HepG2 (cell line): ENCODE measurements around the gene IRF2BPL. TPM values are rescaled to one million over a fixed set of nuclear protein-coding genes. Genes with fewer than 3 reads are reported as not detected.

Experiments
- ATAC-seq: fragments of 200-7000 bp; cut with Tn5 transposase; 3 replicates; pipeline ENCODE4 v1.9.1; 2020; ENCODE audit warnings: mild to moderate bottlenecking, moderate library complexity
- BruUV-seq: library from RNA; stranded (reverse); fragments of 400-500 nt; replicated peaks from 2 replicates; lab custom pipeline; 2021; lab: Mats Ljungman, UMichigan
- CTCF ChIA-PET: fragments of 300-600 bp; formaldehyde crosslinking; extraction: SDS; loops from one replicate; lab custom pipeline; 2021; ENCODE audit warnings: low total read pairs, inconsistent platforms, low intra/inter-chr PET ratio; lab: Yijun Ruan, JAX
- POLR2A ChIA-PET: fragments of 350-600 bp; sonication (Branson Sonifier 250); formaldehyde crosslinking; loops from one replicate; lab custom pipeline; 2020; ENCODE audit warnings: antibody characterized with exemption, inconsistent platforms; lab: Yijun Ruan, JAX
- DNase-seq: peaks from one replicate; pipeline ENCODE4 v3.0.0-alpha.2; 2015; ENCODE audit warnings: low spot score
- FAIRE-seq: peaks from 3 replicates; lab custom pipeline; 2011; peaks lifted over from hg19 to GRCh38; lab: Jason Lieb, UNC
- H2AFZ ChIP-seq: one replicate; pipeline ENCODE4 v1.6.1; 2011; ENCODE audit warnings: low read length, inconsistent platforms
- H3K27ac ChIP-seq: fragments of 300-600 bp; 3 replicates; pipeline ENCODE4 v1.8.0; 2011; ENCODE audit warnings: mixed run types, mild to moderate bottlenecking, mixed read lengths, low read length, inconsistent platforms; ENCODE audit not compliant: insufficient read depth; ENCODE audit errors: extremely low read length
- H3K27me3 ChIP-seq, 2 experiments: fragments of 200-600 bp in 1 of 2; 2 replicates in 1 of 2; 3 replicates in 1 of 2; pipeline versions ENCODE4 v1.6.0 to v1.8.0; 2011; ENCODE audit warnings: low read length in 2 of 2, mild to moderate bottlenecking in 2 of 2, moderate library complexity in 2 of 2, inconsistent platforms in 1 of 2; ENCODE audit not compliant: insufficient read depth in 2 of 2, control insufficient read depth in 1 of 2
- H3K36me3 ChIP-seq, 2 experiments: fragments of 200-600 bp in 1 of 2; replicated peaks in 1 of 2; 2 replicates in 1 of 2; 3 replicates in 1 of 2; pipeline versions ENCODE4 v1.5.1 to v1.8.0; 2011; ENCODE audit warnings: low read length in 2 of 2, inconsistent platforms in 1 of 2; ENCODE audit not compliant: insufficient read depth in 2 of 2, control insufficient read depth in 1 of 2
- H3K4me1 ChIP-seq: 2 replicates; pipeline ENCODE4 v1.5.1; 2012; ENCODE audit warnings: low read length, inconsistent platforms; ENCODE audit not compliant: insufficient read depth
- H3K4me2 ChIP-seq: 2 replicates; pipeline ENCODE4 v1.6.0; 2011; ENCODE audit warnings: low read depth, low read length, inconsistent platforms
- H3K4me3 ChIP-seq, 3 experiments: fragments of 200-600 bp in 1 of 3; sonication (generic), shearing (Covaris generic) in 1 of 3; replicated peaks in 1 of 3; 2 replicates each; pipeline ENCODE4 v1.5.1; 2011 to 2016; ENCODE audit warnings: low read length in 3 of 3, inconsistent platforms in 2 of 3, low read depth in 2 of 3, mild to moderate bottlenecking in 2 of 3, control low read depth in 1 of 3, mixed read lengths in 1 of 3; ENCODE audit not compliant: insufficient read depth in 1 of 3
- H3K79me2 ChIP-seq: one replicate; pipeline ENCODE4 v1.6.1; 2011; ENCODE audit warnings: low read length, inconsistent platforms; ENCODE audit not compliant: insufficient read depth
- H3K9ac ChIP-seq: 2 replicates; pipeline ENCODE4 v1.6.0; 2011; ENCODE audit warnings: mild to moderate bottlenecking, low read depth, low read length, inconsistent platforms; ENCODE audit not compliant: insufficient read depth
- H3K9me3 ChIP-seq: 2 replicates; pipeline ENCODE4 v1.5.1; 2012; ENCODE audit warnings: mild to moderate bottlenecking, low read length
- H4K20me1 ChIP-seq: 2 replicates; pipeline ENCODE4 v1.6.0; 2011; ENCODE audit warnings: inconsistent platforms, mild to moderate bottlenecking, low read length, moderate library complexity; ENCODE audit not compliant: insufficient read depth
- FOXA3 ChIP-seq: IDR thresholded peaks from 2 replicates; pipeline ENCODE4 v1.6.1; 2016; ENCODE audit warnings: missing genetic modification reagents, missing compliant biosample characterization
- HOXD1 ChIP-seq: sonication (generic); formaldehyde crosslinking; IDR thresholded peaks from 2 replicates; pipeline ENCODE4 v1.5.0; 2020; ENCODE audit warnings: missing genetic modification reagents
- MATR3 ChIP-seq: sonication (generic); formaldehyde crosslinking; IDR thresholded peaks from 2 replicates; pipeline ENCODE4 v1.4.0; 2020; ENCODE audit warnings: missing genetic modification reagents
- MXD4 ChIP-seq: IDR thresholded peaks from 2 replicates; pipeline ENCODE4 v1.6.1; 2016; ENCODE audit warnings: mild to moderate bottlenecking, missing biosample characterization, missing genetic modification reagents
- PAWR ChIP-seq: sonication (generic); formaldehyde crosslinking; IDR thresholded peaks from 2 replicates; pipeline ENCODE4 v1.4.0; 2020; ENCODE audit warnings: missing genetic modification reagents, mild to moderate bottlenecking, borderline replicate concordance
- PRMT3 ChIP-seq: sonication (generic); formaldehyde crosslinking; IDR thresholded peaks from 2 replicates; pipeline ENCODE4 v1.8.1; 2022; ENCODE audit warnings: low read depth, mild to moderate bottlenecking, moderate library complexity, missing genetic modification reagents, borderline replicate concordance
- YY1 ChIP-seq: IDR thresholded peaks from 2 replicates; pipeline ENCODE4 v1.6.1; 2011; ENCODE audit warnings: low read length, low read depth, moderate library complexity, mild to moderate bottlenecking; ENCODE audit not compliant: insufficient read depth, insufficient replicate concordance
- ZBTB33 ChIP-seq: sonication (generic); formaldehyde crosslinking; IDR thresholded peaks from 2 replicates; pipeline ENCODE4 v1.4.0; 2020; ENCODE audit warnings: missing genetic modification reagents
- ZKSCAN8 ChIP-seq: IDR thresholded peaks from 2 replicates; pipeline ENCODE4 v1.6.1; 2016; ENCODE audit warnings: borderline replicate concordance, missing genetic modification reagents, missing compliant biosample characterization
- ZNF558 ChIP-seq: sonication (generic); formaldehyde crosslinking; IDR thresholded peaks from 2 replicates; pipeline ENCODE4 v1.9.0; 2022; ENCODE audit warnings: mild to moderate bottlenecking, missing genetic modification reagents, borderline replicate concordance
- ZNF775 ChIP-seq: sonication (generic); formaldehyde crosslinking; IDR thresholded peaks from 2 replicates; pipeline ENCODE4 v1.4.0; 2020; ENCODE audit warnings: missing genetic modification reagents, mild to moderate bottlenecking, moderate library complexity, borderline replicate concordance
- ZNF879 ChIP-seq: sonication (generic); formaldehyde crosslinking; IDR thresholded peaks from 2 replicates; pipeline ENCODE4 v1.8.1; 2023; ENCODE audit warnings: missing genetic modification reagents
- ZSCAN31 ChIP-seq: sonication (generic); formaldehyde crosslinking; IDR thresholded peaks from 2 replicates; pipeline ENCODE4 v1.5.0; 2020; ENCODE audit warnings: low read depth, mild to moderate bottlenecking, missing genetic modification reagents
- WGBS: methylation state at CpG from one replicate; pipeline ENCODE4 v1.1.6; 2017; ENCODE audit warnings: low lambda C conversion rate; 5-methylcytosine and 5-hydroxymethylcytosine counted together
- in situ Hi-C: cut with HindIII; loops from 2 replicates; pipeline ENCODE4 v1.10.0; 2017; ENCODE audit warnings: low pct_unique_long_range_greater_than_20kb; ENCODE audit not compliant: extremely low pct_ligation_motif_present
- intact Hi-C: fragments of 100-400 bp; cut with micrococcal nuclease; formaldehyde crosslinking; loops from one replicate; pipeline ENCODE4 v1.10.0; 2022; ENCODE audit not compliant: unreplicated experiment
- polyA plus RNA-seq, 8 experiments: library from polyadenylated mRNA; depleted of rRNA in 3 of 8; stranded (reverse) in 7 of 8; unstranded in 1 of 8; fragments of >200 nt; fragmentation: Illumina TruSeq in 4 of 8; extraction: Trizol in 4 of 8; gene quantifications; 2 replicates each; pipeline versions ENCODE4 v1.2.1 to v1.2.3, GENCODE V29; 2011 to 2016; ENCODE audit warnings: low read depth in 4 of 8, missing spikeins in 1 of 8, mixed read lengths in 1 of 8; ENCODE audit not compliant: insufficient read depth in 1 of 8
- total RNA-seq, 5 experiments: library from RNA; depleted of rRNA; stranded (reverse); fragments of >200 nt; fragmentation: Illumina TruSeq; extraction: Trizol; gene quantifications; 2 replicates each; pipeline ENCODE4 v1.2.3, GENCODE V29; 2016; ENCODE audit warnings: low read depth in 1 of 5
- TF ChIP-seq, protein P1 (sequence below): sonication (generic); formaldehyde crosslinking; IDR thresholded peaks from 2 replicates; pipeline ENCODE4 v1.9.0; 2021; ENCODE audit warnings: mild to moderate bottlenecking, missing genetic modification reagents

The IRF2BPL gene
- total and polyA plus RNA-seq, 2 of the 13 experiments (the other 11 are each of a cell fraction or from before 2014, with no cell fraction given), result 6.6 to 8.4 TPM

GRCh38 chr14:77023001-77023996 is 5.2 kb downstream of the IRF2BPL start:
- Histone ChIP-seq H3K9me3 (no peaks in the 10 kb centered on the region), H3K79me2 (peaks cover 36% of the 10 kb centered on the region), H3K4me2 (peak overlapping the region; percentile 89), H3K4me1 (peaks cover 67% of the 10 kb centered on the region), H3K9ac (peak overlapping the region; percentile 65), H3K27ac (peak overlapping the region; percentile 84), H3K36me3 (peaks cover 2 to 5% of the 10 kb centered on the region in 2 experiments; a peak in 2 of 5 replicates), H3K27me3 (no peaks in the 10 kb centered on the region), H3K4me3 (peak overlapping the region; percentile 38 to 85 (median 61); a peak in 5 of 6 replicates), H2AFZ (no peak overlapping the region), H4K20me1 (peaks cover 14% of the 10 kb centered on the region)
- DNase-seq (peak; percentile 97), ATAC-seq (peak; percentile 92), FAIRE-seq (peak; percentile 99)
- intact Hi-C loops (loop anchor here (1.0 to 2.0 kb wide), 5 partner anchors 9 to 76 kb away; no protein-coding TSS in a partner anchor), in situ Hi-C loops (no loop called here)
- no TSS peak for BruUV-seq
- ChIA-PET CTCF (interaction anchor here (1.4 to 2.1 kb wide), 2 partner anchors 30 to 45 kb away, joined by 5 to 15 read pairs; no protein-coding TSS in a partner anchor), POLR2A (interaction anchor here (0.9 to 3.0 kb wide), 15 partner anchors 8 to 76 kb away, joined by 3 to 25 read pairs (median 9); no protein-coding TSS in a partner anchor)
- 3% methylated on average over 17 of the region's 17 CpGs for WGBS
- no peak for TF ChIP-seq ZBTB33 (CRISPR knock-in tag)
- TF ChIP-seq MATR3 (CRISPR knock-in tag), result no peak
- TF ChIP-seq ZNF775, result no peak
- 0 out of 2 replicates have a peak, but pooled peaks have one; percentile 27 for TF ChIP-seq HOXD1 (CRISPR knock-in tag)
- peak; percentile 78 for TF ChIP-seq FOXA3 (CRISPR knock-in tag)
- TF ChIP-seq PAWR, result no peak
- 0 out of 2 replicates have a peak, but pooled peaks have one; percentile 52 for TF ChIP-seq ZSCAN31 (CRISPR knock-in tag)
- TF ChIP-seq YY1, result peak; percentile 42
- no peak for TF ChIP-seq MXD4 (CRISPR knock-in tag)
- TF ChIP-seq PRMT3 (CRISPR knock-in tag), result no peak
- TF ChIP-seq ZNF558, result no peak
- TF ChIP-seq, protein P1, sequence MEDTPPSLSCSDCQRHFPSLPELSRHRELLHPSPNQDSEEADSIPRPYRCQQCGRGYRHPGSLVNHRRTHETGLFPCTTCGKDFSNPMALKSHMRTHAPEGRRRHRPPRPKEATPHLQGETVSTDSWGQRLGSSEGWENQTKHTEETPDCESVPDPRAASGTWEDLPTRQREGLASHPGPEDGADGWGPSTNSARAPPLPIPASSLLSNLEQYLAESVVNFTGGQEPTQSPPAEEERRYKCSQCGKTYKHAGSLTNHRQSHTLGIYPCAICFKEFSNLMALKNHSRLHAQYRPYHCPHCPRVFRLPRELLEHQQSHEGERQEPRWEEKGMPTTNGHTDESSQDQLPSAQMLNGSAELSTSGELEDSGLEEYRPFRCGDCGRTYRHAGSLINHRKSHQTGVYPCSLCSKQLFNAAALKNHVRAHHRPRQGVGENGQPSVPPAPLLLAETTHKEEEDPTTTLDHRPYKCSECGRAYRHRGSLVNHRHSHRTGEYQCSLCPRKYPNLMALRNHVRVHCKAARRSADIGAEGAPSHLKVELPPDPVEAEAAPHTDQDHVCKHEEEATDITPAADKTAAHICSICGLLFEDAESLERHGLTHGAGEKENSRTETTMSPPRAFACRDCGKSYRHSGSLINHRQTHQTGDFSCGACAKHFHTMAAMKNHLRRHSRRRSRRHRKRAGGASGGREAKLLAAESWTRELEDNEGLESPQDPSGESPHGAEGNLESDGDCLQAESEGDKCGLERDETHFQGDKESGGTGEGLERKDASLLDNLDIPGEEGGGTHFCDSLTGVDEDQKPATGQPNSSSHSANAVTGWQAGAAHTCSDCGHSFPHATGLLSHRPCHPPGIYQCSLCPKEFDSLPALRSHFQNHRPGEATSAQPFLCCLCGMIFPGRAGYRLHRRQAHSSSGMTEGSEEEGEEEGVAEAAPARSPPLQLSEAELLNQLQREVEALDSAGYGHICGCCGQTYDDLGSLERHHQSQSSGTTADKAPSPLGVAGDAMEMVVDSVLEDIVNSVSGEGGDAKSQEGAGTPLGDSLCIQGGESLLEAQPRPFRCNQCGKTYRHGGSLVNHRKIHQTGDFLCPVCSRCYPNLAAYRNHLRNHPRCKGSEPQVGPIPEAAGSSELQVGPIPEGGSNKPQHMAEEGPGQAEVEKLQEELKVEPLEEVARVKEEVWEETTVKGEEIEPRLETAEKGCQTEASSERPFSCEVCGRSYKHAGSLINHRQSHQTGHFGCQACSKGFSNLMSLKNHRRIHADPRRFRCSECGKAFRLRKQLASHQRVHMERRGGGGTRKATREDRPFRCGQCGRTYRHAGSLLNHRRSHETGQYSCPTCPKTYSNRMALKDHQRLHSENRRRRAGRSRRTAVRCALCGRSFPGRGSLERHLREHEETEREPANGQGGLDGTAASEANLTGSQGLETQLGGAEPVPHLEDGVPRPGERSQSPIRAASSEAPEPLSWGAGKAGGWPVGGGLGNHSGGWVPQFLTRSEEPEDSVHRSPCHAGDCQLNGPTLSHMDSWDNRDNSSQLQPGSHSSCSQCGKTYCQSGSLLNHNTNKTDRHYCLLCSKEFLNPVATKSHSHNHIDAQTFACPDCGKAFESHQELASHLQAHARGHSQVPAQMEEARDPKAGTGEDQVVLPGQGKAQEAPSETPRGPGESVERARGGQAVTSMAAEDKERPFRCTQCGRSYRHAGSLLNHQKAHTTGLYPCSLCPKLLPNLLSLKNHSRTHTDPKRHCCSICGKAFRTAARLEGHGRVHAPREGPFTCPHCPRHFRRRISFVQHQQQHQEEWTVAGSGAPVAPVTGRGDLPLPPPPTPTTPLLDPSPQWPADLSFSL, result no peak
- no peak for TF ChIP-seq ZNF879
- no peak for TF ChIP-seq ZKSCAN8 (CRISPR knock-in tag)
